B cell (primary cell): Measurements from ENCODE around the gene RIMBP2. TPM values are rescaled to one million over a fixed set of nuclear protein-coding genes. Genes with fewer than 3 reads are reported as not detected.

ENCODE experiments used
- ATAC-seq: fragments of 200-7000 bp; cut with Tn5 transposase; one replicate; pipeline ENCODE4 v1.10.0; 2021; ENCODE audit warnings: low read depth, mild to moderate bottlenecking, moderate number of reproducible peaks, moderate library complexity
- CTCF ChIA-PET: fragments of 350-600 bp; sonication (Branson Sonifier 250); formaldehyde crosslinking; loops from one replicate; lab custom pipeline; 2021; ENCODE audit warnings: antibody characterized with exemption, inconsistent platforms; lab: Charles Lee
- POLR2A ChIA-PET: fragments of 350-600 bp; sonication (Branson Sonifier 250); formaldehyde crosslinking; loops from one replicate; lab custom pipeline; 2021; ENCODE audit warnings: antibody characterized with exemption; lab: Charles Lee
- DNase-seq: peaks from one replicate; pipeline ENCODE4 v3.0.0; 2013
- H2AFZ ChIP-seq: 2 replicates; pipeline ENCODE4 v1.6.1; 2012; ENCODE audit warnings: mild to moderate bottlenecking, low read depth, low read length; ENCODE audit not compliant: insufficient read depth, poor library complexity, severe bottlenecking
- H3K27ac ChIP-seq, 2 donors: 1 replicate in 1 of 2; 2 replicates in 1 of 2; pipeline ENCODE4 v1.5.1; 2012 to 2013; ENCODE audit warnings: low read length in 2 of 2, mild to moderate bottlenecking in 2 of 2, moderate library complexity in 1 of 2
- H3K27me3 ChIP-seq, 4 experiments: fragments of 200-600 bp in 1 of 4; sonication (generic) in 1 of 4; replicated peaks in 1 of 4; 1 replicate in 2 of 4; 2 replicates in 2 of 4; pipeline versions ENCODE4 v1.6.1 to v1.7.0; 2013 to 2016; ENCODE audit warnings: low read length in 3 of 4, mild to moderate bottlenecking in 2 of 4, mixed read lengths in 1 of 4, moderate library complexity in 1 of 4; ENCODE audit not compliant: insufficient read depth in 4 of 4, control insufficient read depth in 3 of 4; ENCODE audit errors: control extremely low read depth in 1 of 4
- H3K36me3 ChIP-seq, 2 experiments: replicated peaks in 1 of 2; 1 replicate in 1 of 2; 2 replicates in 1 of 2; pipeline versions ENCODE4 v1.6.1 to v1.7.1; 2013; ENCODE audit warnings: low read length in 1 of 2; ENCODE audit not compliant: insufficient read depth in 2 of 2, control insufficient read depth in 1 of 2; ENCODE audit errors: control extremely low read depth in 1 of 2, extremely low read depth in 1 of 2
- H3K4me1 ChIP-seq, 2 donors: fragments of 200-600 bp in 1 of 2; sonication (generic) in 1 of 2; 1 replicate in 1 of 2; 2 replicates in 1 of 2; pipeline versions ENCODE4 v1.5.1 to v1.6.1; 2013 to 2017; ENCODE audit warnings: low read length in 2 of 2; ENCODE audit not compliant: control insufficient read depth in 2 of 2, insufficient read depth in 2 of 2
- H3K4me2 ChIP-seq: replicated peaks from 2 replicates; pipeline ENCODE3; 2012; ENCODE audit warnings: mild to moderate bottlenecking, low read depth, low read length; ENCODE audit not compliant: poor library complexity, severe bottlenecking
- H3K4me3 ChIP-seq, 5 experiments: fragments of 200-600 bp in 1 of 5; sonication (generic) in 1 of 5; 1 replicate in 3 of 5; 2 replicates in 2 of 5; pipeline versions ENCODE4 v1.5.1 to v1.7.0; 2011 to 2016; ENCODE audit warnings: low read length in 4 of 5, mild to moderate bottlenecking in 4 of 5, low read depth in 2 of 5, control low read depth in 1 of 5, moderate library complexity in 1 of 5; ENCODE audit not compliant: insufficient read depth in 1 of 5; ENCODE audit errors: control extremely low read depth in 1 of 5, extremely low read depth in 1 of 5
- H3K79me2 ChIP-seq: fragments of 200-600 bp; sonication (generic); one replicate; pipeline ENCODE4 v1.6.0; 2016; ENCODE audit warnings: low read length; ENCODE audit not compliant: control insufficient read depth, insufficient read depth
- H3K9ac ChIP-seq: fragments of 200-600 bp; sonication (generic); 2 replicates; pipeline ENCODE4 v1.6.1; 2017; ENCODE audit warnings: mild to moderate bottlenecking, low read length, moderate library complexity
- H3K9me3 ChIP-seq, 3 donors: one replicate each; pipeline versions ENCODE4 v1.6.1 to v1.7.1; 2013; ENCODE audit warnings: low read length in 2 of 3; ENCODE audit not compliant: control insufficient read depth in 2 of 3, insufficient read depth in 1 of 3; ENCODE audit errors: control extremely low read depth in 1 of 3
- H4K20me1 ChIP-seq: 2 replicates; pipeline ENCODE4 v1.6.0; 2012; ENCODE audit warnings: mild to moderate bottlenecking, low read length; ENCODE audit not compliant: insufficient read depth, control insufficient read depth, poor library complexity, severe bottlenecking
- H3K27ac Mint-ChIP-seq: one replicate; pipeline ENCODE4 v1.8.0; 2021; ENCODE audit warnings: mixed read lengths
- H3K27me3 Mint-ChIP-seq: one replicate; pipeline ENCODE4 v1.8.0; 2021; ENCODE audit warnings: mixed read lengths
- H3K4me1 Mint-ChIP-seq: one replicate; pipeline ENCODE4 v1.8.0; 2021; ENCODE audit warnings: mixed read lengths
- H3K4me3 Mint-ChIP-seq: one replicate; pipeline ENCODE4 v1.8.0; 2021; ENCODE audit warnings: mixed read lengths
- H3K9me3 Mint-ChIP-seq: one replicate; pipeline ENCODE4 v1.8.0; 2022; ENCODE audit warnings: mixed read lengths; ENCODE audit not compliant: insufficient read depth
- EZH2 ChIP-seq: IDR thresholded peaks from 2 replicates; pipeline ENCODE4 v1.6.1; 2012; ENCODE audit warnings: borderline replicate concordance, low read depth, mild to moderate bottlenecking, moderate library complexity, low read length; ENCODE audit not compliant: insufficient read depth, poor library complexity, severe bottlenecking
- WGBS: methylation state at CpG from one replicate; pipeline ENCODE4 v1.1.5; 2013; ENCODE audit warnings: missing lambda C conversion rate; ENCODE audit not compliant: insufficient coverage; 5-methylcytosine and 5-hydroxymethylcytosine counted together
- intact Hi-C: fragments of 100-400 bp; cut with micrococcal nuclease; formaldehyde crosslinking; loops from one replicate; pipeline ENCODE4 v1.10.0; 2022
- polyA plus RNA-seq: library from polyadenylated mRNA; depleted of rRNA; stranded (reverse); fragments of >200 nt; gene quantifications from 2 replicates; pipeline ENCODE4 v1.2.3, GENCODE V29; 2012
- total RNA-seq, 2 donors: library from RNA; stranded (reverse); fragments of 120-200 nt in 1 of 2; gene quantifications; 1 replicate in 1 of 2; 2 replicates in 1 of 2; pipeline versions ENCODE4 v1.2.3 to v1.2.4, GENCODE V29; 2013 to 2022
- TF ChIP-seq, protein P1 (sequence below): fragments of 200-600 bp; IDR thresholded peaks from one replicate; pipeline ENCODE4 v1.8.0; 2022; ENCODE audit warnings: antibody characterized with exemption, mild to moderate bottlenecking

Gene RIMBP2
- total and polyA plus RNA-seq, 2 donors (not counting 1 experiment from before 2014, with no cell fraction given), result not detected

DNA sequence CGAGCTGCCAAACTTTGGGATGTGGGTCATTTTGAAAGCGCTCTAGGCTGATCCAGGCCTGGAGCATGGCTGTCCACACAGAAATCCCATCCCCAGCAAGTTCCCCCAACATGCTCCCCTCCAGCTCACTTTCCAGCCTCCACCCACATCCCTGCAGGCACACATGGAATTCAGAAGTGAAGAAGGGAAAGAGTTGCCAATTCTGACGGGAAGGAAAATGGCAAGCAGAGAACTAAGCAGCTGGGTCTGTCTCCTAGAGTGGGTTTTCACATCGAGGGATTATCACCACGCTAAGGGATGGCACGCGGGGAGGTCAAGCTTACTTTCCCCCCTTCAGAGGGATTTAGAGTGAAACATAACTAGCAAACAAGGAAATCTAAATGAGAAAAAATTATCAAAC is 142.3 kb downstream of the RIMBP2 start:
- Histone ChIP-seq H3K9ac (no peak overlapping the region), H3K27ac (no peak overlapping the region), H3K9me3 (peaks cover 0 to 13% (median 0%) of the 10 kb centered on the region in 3 donors), H2AFZ (no peak overlapping the region), H3K79me2 (no peaks in the 10 kb centered on the region), H3K4me3 (no peak overlapping the region), H4K20me1 (no peaks in the 10 kb centered on the region), H3K36me3 (no peaks in the 10 kb centered on the region), H3K4me2 (no peak overlapping the region), H3K27me3 (no peaks in the 10 kb centered on the region), H3K4me1 (no peaks in the 10 kb centered on the region)
- no CpG with 5 or more reads among the region's 7 CpGs for WGBS
- intact Hi-C loops, result no loop called here
- Mint-ChIP-seq H3K4me1 (no peaks in the 10 kb centered on the region), H3K4me3 (no peak overlapping the region), H3K27ac (no peak overlapping the region), H3K9me3 (peaks cover 2% of the 10 kb centered on the region), H3K27me3 (no peaks in the 10 kb centered on the region)
- ATAC-seq (no peak), DNase-seq (no peak)
- TF ChIP-seq, protein P1, sequence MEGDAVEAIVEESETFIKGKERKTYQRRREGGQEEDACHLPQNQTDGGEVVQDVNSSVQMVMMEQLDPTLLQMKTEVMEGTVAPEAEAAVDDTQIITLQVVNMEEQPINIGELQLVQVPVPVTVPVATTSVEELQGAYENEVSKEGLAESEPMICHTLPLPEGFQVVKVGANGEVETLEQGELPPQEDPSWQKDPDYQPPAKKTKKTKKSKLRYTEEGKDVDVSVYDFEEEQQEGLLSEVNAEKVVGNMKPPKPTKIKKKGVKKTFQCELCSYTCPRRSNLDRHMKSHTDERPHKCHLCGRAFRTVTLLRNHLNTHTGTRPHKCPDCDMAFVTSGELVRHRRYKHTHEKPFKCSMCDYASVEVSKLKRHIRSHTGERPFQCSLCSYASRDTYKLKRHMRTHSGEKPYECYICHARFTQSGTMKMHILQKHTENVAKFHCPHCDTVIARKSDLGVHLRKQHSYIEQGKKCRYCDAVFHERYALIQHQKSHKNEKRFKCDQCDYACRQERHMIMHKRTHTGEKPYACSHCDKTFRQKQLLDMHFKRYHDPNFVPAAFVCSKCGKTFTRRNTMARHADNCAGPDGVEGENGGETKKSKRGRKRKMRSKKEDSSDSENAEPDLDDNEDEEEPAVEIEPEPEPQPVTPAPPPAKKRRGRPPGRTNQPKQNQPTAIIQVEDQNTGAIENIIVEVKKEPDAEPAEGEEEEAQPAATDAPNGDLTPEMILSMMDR, result no peak
- no peak for TF ChIP-seq EZH2
- ChIA-PET POLR2A (no interaction called here), CTCF (no interaction called here)

DNA sequence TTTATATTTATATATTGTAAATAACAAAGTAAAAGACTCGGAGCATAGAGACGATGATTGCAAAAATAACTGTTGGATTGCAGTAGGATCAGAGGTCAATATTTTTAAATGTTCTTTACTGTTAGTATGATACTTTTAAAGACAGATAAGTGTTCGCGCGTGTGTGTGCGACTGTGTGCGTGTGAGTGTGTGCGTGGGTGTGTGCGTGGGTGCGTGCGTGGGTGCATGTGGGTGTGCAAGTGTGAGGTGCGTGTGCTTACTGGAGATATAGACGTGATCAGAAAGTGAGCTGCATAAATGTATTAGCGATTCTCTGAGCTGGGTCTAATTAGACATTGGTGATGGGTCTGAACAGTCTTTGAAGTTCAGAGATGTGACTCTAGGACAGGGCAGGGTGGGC is 142.9 kb downstream of the RIMBP2 start:
- Mint-ChIP-seq H3K27ac (no peak overlapping the region), H3K9me3 (peaks cover 2% of the 10 kb centered on the region), H3K4me1 (no peaks in the 10 kb centered on the region), H3K27me3 (no peaks in the 10 kb centered on the region), H3K4me3 (no peak overlapping the region)
- POLR2A ChIA-PET, result no interaction called here
- TF ChIP-seq EZH2, result no peak
- TF ChIP-seq, protein P1, result no peak
- Histone ChIP-seq H3K9ac (no peak overlapping the region), H3K9me3 (peaks cover 0 to 15% (median 0%) of the 10 kb centered on the region in 3 donors), H3K79me2 (no peaks in the 10 kb centered on the region), H3K4me3 (no peak overlapping the region), H3K4me1 (no peaks in the 10 kb centered on the region), H3K36me3 (no peaks in the 10 kb centered on the region), H4K20me1 (no peaks in the 10 kb centered on the region), H3K27me3 (no peaks in the 10 kb centered on the region), H3K4me2 (no peak overlapping the region), H2AFZ (no peak overlapping the region), H3K27ac (no peak overlapping the region)
- CTCF ChIA-PET, result no interaction called here
- intact Hi-C loops, result no loop called here
- no peak for DNase-seq
- 93% methylated on average over 13 of the region's 14 CpGs for WGBS
- no peak for ATAC-seq
